CD4-positive, alpha-beta T cell treated with Interleukin-4 for 4 hours (primary cell): ENCODE measurements around the gene IL12B.
"Not testable (repeated sequence)": the region's sequence is repeated elsewhere in the genome, so short reads cannot be mapped to it uniquely, and the experiment has no call there.

Source experiments
- DNase-seq: peaks from one replicate; pipeline ENCODE4 v3.0.0-alpha.2; 2020

IL12B gene

GRCh38 chr5:159290741-159291140 lies 39.5 kb downstream of the IL12B start:
- DNase-seq, result no peak

DNA sequence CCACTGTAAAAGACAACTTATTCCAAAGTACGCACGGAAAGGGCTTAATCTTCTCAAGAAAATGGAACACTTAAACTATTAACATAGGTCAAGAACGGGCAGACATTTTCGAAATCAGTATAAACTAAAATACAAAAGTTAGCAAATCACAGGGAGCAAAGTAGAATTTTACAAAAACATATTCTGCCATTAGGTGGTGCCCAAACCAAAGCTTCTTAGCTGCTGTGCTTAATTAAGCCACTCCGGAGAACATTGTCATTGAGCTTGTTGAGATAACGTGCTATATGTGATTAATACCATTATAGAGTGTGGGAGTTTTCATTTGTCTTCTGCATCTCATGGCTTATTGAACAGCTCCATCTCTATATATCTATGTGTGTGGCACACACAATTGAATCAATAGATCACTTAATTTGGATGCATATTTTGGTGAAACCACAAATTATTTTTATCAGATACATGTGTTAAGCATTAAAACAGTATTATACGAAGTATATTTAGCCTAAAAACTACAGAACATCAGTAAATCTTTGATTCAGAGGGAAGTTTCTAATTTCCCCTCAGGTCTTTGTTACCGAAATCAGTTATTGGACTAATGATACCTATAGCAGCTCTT lies 43.8 kb downstream of the IL12B start:
- peak; percentile 44 for DNase-seq

GRCh38 chr5:159274676-159275075 lies 55.6 kb downstream of the IL12B start:
- DNase-seq, result no peak

GRCh38 chr5:159273923-159274322 lies 56.4 kb downstream of the IL12B start:
- no peak for DNase-seq

DNA sequence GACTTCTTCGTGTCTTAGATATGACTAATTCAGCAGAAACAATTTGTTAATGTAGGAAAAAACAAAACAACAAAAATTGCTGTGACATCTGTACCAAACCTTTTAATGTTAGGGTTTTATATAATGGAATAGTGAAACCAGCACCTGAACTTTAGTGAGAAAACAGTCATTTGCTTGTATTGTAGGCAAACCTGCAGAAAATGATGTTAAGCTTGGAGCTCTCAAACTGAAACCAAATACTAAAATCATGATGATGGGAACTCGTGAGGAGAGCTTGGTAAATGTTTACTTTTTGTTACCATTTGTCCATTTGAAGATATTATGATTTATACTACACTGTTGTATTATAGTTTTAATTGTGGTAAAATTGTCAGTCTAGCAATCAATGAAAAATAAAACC lies 60.6 kb downstream of the IL12B start:
- DNase-seq, result no peak

GRCh38 chr5:159266764-159267163 lies 63.5 kb downstream of the IL12B start:
- not testable (repeated sequence) for DNase-seq
